SK-N-MC (cell line): ENCODE measurements around the gene TKT.

Experiments used
- DNase-seq: peaks from one replicate; pipeline ENCODE4 v3.0.0-alpha.2; 2011; ENCODE audit warnings: low read depth, low spot score
- H3K27ac ChIP-seq: fragments of 200-600 bp; sonication (generic); 2 replicates; pipeline ENCODE4 v1.5.1; 2016; ENCODE audit warnings: mixed run types
- H3K36me3 ChIP-seq: fragments of 200-600 bp; sonication (generic); 2 replicates; pipeline ENCODE4 v1.6.1; 2017; ENCODE audit warnings: antibody characterized with exemption, low read length, mixed read lengths; ENCODE audit not compliant: insufficient read depth
- H3K4me3 ChIP-seq: fragments of 200-600 bp; sonication (generic); 2 replicates; pipeline ENCODE4 v1.5.1; 2016
- H3K9ac ChIP-seq: fragments of 200-600 bp; sonication (generic); 2 replicates; pipeline ENCODE4 v1.8.0; 2017; ENCODE audit warnings: mixed run types, mixed read lengths; ENCODE audit not compliant: insufficient read length
- H3K9me3 ChIP-seq: fragments of 200-600 bp; sonication (generic); 2 replicates; pipeline ENCODE4 v1.6.1; 2017; ENCODE audit warnings: low read depth, mild to moderate bottlenecking, antibody characterized with exemption, low read length, moderate library complexity, mixed read lengths
- EZH2 ChIP-seq: fragments of 200-600 bp; sonication (generic); IDR thresholded peaks from one replicate; pipeline ENCODE4 v1.6.1; 2017; ENCODE audit warnings: antibody characterized with exemption
- FOXP2 ChIP-seq: optimal IDR thresholded peaks from 2 replicates; pipeline ENCODE3; 2011; ENCODE audit warnings: mild to moderate bottlenecking, moderate library complexity; ENCODE audit not compliant: insufficient read depth; ENCODE audit errors: extremely low read length, control extremely low read depth
- POLR2AphosphoS5 ChIP-seq: IDR thresholded peaks from 2 replicates; pipeline ENCODE4 v1.6.1; 2012; ENCODE audit warnings: mild to moderate bottlenecking, low read depth, low read length, borderline replicate concordance

TKT gene

GRCh38 chr3:53247619-53248018 lies 8.2 kb downstream of the TKT start:
- H3K9ac ChIP-seq = no peak overlapping the region
- no peak overlapping the region for H3K27ac ChIP-seq
- TF ChIP-seq EZH2 (no peak), FOXP2 (no peak), POLR2AphosphoS5 (no peak)
- DNase-seq = no peak
- no peak overlapping the region for H3K4me3 ChIP-seq
- no peaks in the 10 kb centered on the region for H3K9me3 ChIP-seq
- no peaks in the 10 kb centered on the region for H3K36me3 ChIP-seq

- Histone ChIP-seq H3K27ac (no peak overlapping the region), H3K9me3 (no peaks in the 10 kb centered on the region), H3K4me3 (no peak overlapping the region), H3K9ac (no peak overlapping the region), H3K36me3 (peaks cover 24% of the 10 kb centered on the region; the same call in 1 of the 2 replicates)
- TF ChIP-seq FOXP2 = no peak
- TF ChIP-seq POLR2AphosphoS5 = no peak
- TF ChIP-seq EZH2 = no peak
- DNase-seq = no peak
Observed at GRCh38 chr3:53244271-53244670, 11.6 kb downstream of the TKT start.

- DNase-seq = no peak
- Histone ChIP-seq H3K4me3 (peak overlapping the region; percentile 51; the same call in 1 of the 2 replicates), H3K9ac (no peak overlapping the region), H3K9me3 (no peaks in the 10 kb centered on the region), H3K36me3 (peaks cover 26% of the 10 kb centered on the region; the same call in 1 of the 2 replicates), H3K27ac (peak overlapping the region; percentile 25; the same call in 1 of the 2 replicates)
- TF ChIP-seq EZH2 (no peak), FOXP2 (no peak), POLR2AphosphoS5 (no peak)
Observed at GRCh38 chr3:53243785-53244184, 12.0 kb downstream of the TKT start.

GRCh38 chr3:53243165-53243564 lies 12.7 kb downstream of the TKT start:
- Histone ChIP-seq H3K36me3 (peaks cover 31% of the 10 kb centered on the region; the same call in 1 of the 2 replicates), H3K9ac (no peak overlapping the region), H3K9me3 (no peaks in the 10 kb centered on the region), H3K27ac (0 out of 2 replicates have a peak overlapping the region, but pooled peaks have one; percentile 25), H3K4me3 (peak overlapping the region; percentile 51)
- no peak; the same call in 1 of the 2 replicates for TF ChIP-seq POLR2AphosphoS5
- no peak for TF ChIP-seq FOXP2
- TF ChIP-seq EZH2 = no peak
- DNase-seq = peak; percentile 66

- DNase-seq = no peak
- Histone ChIP-seq H3K9ac (no peak overlapping the region), H3K9me3 (no peaks in the 10 kb centered on the region), H3K4me3 (peak overlapping the region; percentile 51), H3K36me3 (peaks cover 31% of the 10 kb centered on the region; the same call in 1 of the 2 replicates), H3K27ac (no peak overlapping the region)
- TF ChIP-seq POLR2AphosphoS5 = no peak
- no peak for TF ChIP-seq FOXP2
- TF ChIP-seq EZH2 = no peak
Observed at GRCh38 chr3:53242642-53243041, 13.2 kb downstream of the TKT start.

- no peak overlapping the region for H3K27ac ChIP-seq
- TF ChIP-seq EZH2 (no peak), POLR2AphosphoS5 (no peak), FOXP2 (no peak)
- no peaks in the 10 kb centered on the region for H3K9me3 ChIP-seq
- no peak for DNase-seq
- no peak overlapping the region for H3K9ac ChIP-seq
- H3K4me3 ChIP-seq = no peak overlapping the region
- peaks cover 31% of the 10 kb centered on the region; the same call in 1 of the 2 replicates for H3K36me3 ChIP-seq
Observed at GRCh38 chr3:53242155-53242554, 13.7 kb downstream of the TKT start.

- Histone ChIP-seq H3K36me3 (peaks cover 37% of the 10 kb centered on the region; the same call in 1 of the 2 replicates), H3K9me3 (no peaks in the 10 kb centered on the region), H3K9ac (no peak overlapping the region), H3K4me3 (no peak overlapping the region), H3K27ac (no peak overlapping the region)
- DNase-seq = no peak
- TF ChIP-seq EZH2 = no peak
- no peak for TF ChIP-seq POLR2AphosphoS5
Observed at GRCh38 chr3:53240989-53241972, 14.5 kb downstream of the TKT start.

GRCh38 chr3:53239800-53240199 lies 16.0 kb downstream of the TKT start:
- no peak overlapping the region for H3K27ac ChIP-seq
- TF ChIP-seq EZH2 (no peak), POLR2AphosphoS5 (no peak), FOXP2 (no peak)
- DNase-seq = no peak
- peaks cover 39% of the 10 kb centered on the region; the same call in 1 of the 2 replicates for H3K36me3 ChIP-seq
- H3K9me3 ChIP-seq = no peaks in the 10 kb centered on the region
- H3K4me3 ChIP-seq = no peak overlapping the region
- no peak overlapping the region for H3K9ac ChIP-seq
